OCI-LY7 (cell line): ENCODE data around the gene WNT7B.

Source experiments
- EZH2phosphoT487 ChIP-seq: fragments of 200-600 bp; sonication (generic); IDR thresholded peaks from 2 replicates; pipeline ENCODE4 v1.6.1; 2018; ENCODE audit warnings: low read depth, borderline replicate concordance, mild to moderate bottlenecking, mixed run types, antibody characterized with exemption, low read length, moderate library complexity, mixed read lengths
- TF ChIP-seq, protein P1 (sequence below): fragments of 200-600 bp; sonication (generic); conservative IDR thresholded peaks from 2 replicates; pipeline ENCODE4 v1.5.1; 2014; ENCODE audit warnings: mild to moderate bottlenecking, antibody characterized with exemption, low read length, moderate library complexity, mixed read lengths

DNA sequence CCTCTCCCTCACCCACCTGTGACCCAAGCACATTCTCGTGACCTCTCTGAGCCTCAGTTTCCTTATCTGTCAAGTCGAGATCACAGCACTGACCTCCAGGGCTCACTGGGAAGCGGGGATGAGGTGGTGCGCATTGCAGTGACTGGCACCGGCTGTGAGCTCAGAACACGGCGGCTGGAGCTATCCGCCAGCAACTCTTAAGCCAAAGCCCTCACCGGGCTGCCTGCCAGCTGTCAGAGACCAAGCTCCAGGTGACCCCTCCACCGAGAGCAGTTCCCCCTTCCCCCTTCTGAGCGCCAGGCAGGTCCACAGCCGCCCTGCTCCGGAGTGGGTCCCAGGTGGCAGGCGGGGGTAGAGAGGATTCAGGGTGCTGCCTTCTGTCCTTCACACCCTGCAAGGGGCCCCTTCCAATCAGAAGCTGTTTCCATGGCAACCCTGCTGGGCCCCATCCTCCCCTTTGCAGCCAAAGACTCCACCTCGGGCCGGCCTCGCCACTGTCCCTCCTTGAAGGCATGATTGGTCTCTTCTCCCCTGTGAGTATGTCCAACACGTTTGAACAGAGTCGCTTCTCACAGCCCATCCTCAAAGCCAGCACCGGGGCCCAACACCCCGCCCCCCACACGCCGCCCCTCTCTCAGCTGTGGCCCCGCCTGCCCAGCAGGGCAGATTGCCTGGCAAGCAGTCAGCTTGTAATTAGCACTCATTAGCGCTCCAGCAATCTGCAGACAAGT, 98.7 kb downstream of the WNT7B start:
- no peak for TF ChIP-seq EZH2phosphoT487
- TF ChIP-seq, protein P1, sequence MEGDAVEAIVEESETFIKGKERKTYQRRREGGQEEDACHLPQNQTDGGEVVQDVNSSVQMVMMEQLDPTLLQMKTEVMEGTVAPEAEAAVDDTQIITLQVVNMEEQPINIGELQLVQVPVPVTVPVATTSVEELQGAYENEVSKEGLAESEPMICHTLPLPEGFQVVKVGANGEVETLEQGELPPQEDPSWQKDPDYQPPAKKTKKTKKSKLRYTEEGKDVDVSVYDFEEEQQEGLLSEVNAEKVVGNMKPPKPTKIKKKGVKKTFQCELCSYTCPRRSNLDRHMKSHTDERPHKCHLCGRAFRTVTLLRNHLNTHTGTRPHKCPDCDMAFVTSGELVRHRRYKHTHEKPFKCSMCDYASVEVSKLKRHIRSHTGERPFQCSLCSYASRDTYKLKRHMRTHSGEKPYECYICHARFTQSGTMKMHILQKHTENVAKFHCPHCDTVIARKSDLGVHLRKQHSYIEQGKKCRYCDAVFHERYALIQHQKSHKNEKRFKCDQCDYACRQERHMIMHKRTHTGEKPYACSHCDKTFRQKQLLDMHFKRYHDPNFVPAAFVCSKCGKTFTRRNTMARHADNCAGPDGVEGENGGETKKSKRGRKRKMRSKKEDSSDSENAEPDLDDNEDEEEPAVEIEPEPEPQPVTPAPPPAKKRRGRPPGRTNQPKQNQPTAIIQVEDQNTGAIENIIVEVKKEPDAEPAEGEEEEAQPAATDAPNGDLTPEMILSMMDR, result no peak
